Cardiac muscle cell (in vitro differentiated cells and primary cell): ENCODE results near the gene CUL2. TPM values are rescaled to one million over a fixed set of nuclear protein-coding genes. Genes with fewer than 3 reads are reported as not detected.
"Not testable (repeated sequence)": the region's sequence is repeated elsewhere in the genome, so short reads cannot be mapped to it uniquely, and the experiment has no call there.

Experiments
- DNase-seq, 2 donors: peaks; one replicate each; pipeline versions ENCODE4 v3.0.0 to v3.0.0-alpha.2; 2010 to 2017; ENCODE audit warnings: low read depth in 1 of 2, low spot score in 1 of 2
- H3K27ac ChIP-seq: fragments of 200-600 bp; sonication (generic); 2 replicates; pipeline ENCODE4 v1.5.1; 2016
- H3K27me3 ChIP-seq: fragments of 200-600 bp; sonication (generic); 2 replicates; pipeline ENCODE4 v1.6.0; 2016; ENCODE audit warnings: control low read depth
- H3K36me3 ChIP-seq: fragments of 200-600 bp; sonication (generic); 2 replicates; pipeline ENCODE4 v1.5.1; 2016; ENCODE audit warnings: control low read depth
- H3K4me1 ChIP-seq: fragments of 200-600 bp; sonication (generic); 2 replicates; pipeline ENCODE4 v1.8.1; 2017; ENCODE audit warnings: low read depth, mild to moderate bottlenecking, mixed run types
- H3K4me3 ChIP-seq: fragments of 200-600 bp; sonication (generic); 2 replicates; pipeline ENCODE4 v1.5.1; 2016; ENCODE audit warnings: mild to moderate bottlenecking
- H3K9me3 ChIP-seq: fragments of 200-600 bp; sonication (generic); 2 replicates; pipeline ENCODE4 v1.5.1; 2017; ENCODE audit warnings: low read depth, mild to moderate bottlenecking, control low read depth
- polyA plus RNA-seq: library from polyadenylated mRNA; unstranded; fragments of >200 nt; fragmentation: Nextera tagmentation; extraction: Ambion mirVana; gene quantifications from 2 replicates; pipeline ENCODE4 v1.2.1, GENCODE V29; 2016
- total RNA-seq: library from RNA; depleted of rRNA; stranded (reverse); fragments of >200 nt; gene quantifications from 2 replicates; pipeline ENCODE4 v1.2.3, GENCODE V29; 2016
- TF ChIP-seq, protein P1 (sequence below): IDR thresholded peaks from 2 replicates; pipeline ENCODE4 v1.5.1; 2012; ENCODE audit warnings: low read depth, mild to moderate bottlenecking, low read length

The CUL2 gene
- total and polyA plus RNA-seq, 2 experiments from 2014 or later: 19.2 to 48.7 TPM

DNA sequence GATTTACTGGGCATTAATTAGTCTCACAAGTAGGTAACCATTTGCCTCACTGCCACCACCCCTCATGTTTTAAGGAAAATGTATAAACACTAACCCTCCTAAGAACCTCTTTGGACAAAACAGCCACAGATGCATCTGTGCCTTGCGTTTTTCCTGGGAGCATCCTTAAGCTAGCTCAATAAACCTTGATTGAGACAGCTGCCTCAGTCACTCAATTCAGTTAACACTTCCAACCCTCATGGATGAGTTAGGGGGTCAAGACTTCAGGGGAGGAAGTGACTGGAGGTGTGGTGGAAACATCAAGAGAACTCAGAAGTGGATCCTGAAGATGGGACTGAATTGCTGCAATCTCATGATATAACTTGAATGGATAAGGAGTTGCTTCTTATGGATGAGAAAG, 31.5 kb downstream of the CUL2 start:
- no peaks in the 10 kb centered on the region for H3K9me3 ChIP-seq
- H3K27me3 ChIP-seq: no peaks in the 10 kb centered on the region
- H3K27ac ChIP-seq: no peak overlapping the region
- H3K36me3 ChIP-seq: peaks cover 28% of the 10 kb centered on the region
- H3K4me3 ChIP-seq: no peak overlapping the region
- no peaks in the 10 kb centered on the region for H3K4me1 ChIP-seq
- TF ChIP-seq, protein P1, sequence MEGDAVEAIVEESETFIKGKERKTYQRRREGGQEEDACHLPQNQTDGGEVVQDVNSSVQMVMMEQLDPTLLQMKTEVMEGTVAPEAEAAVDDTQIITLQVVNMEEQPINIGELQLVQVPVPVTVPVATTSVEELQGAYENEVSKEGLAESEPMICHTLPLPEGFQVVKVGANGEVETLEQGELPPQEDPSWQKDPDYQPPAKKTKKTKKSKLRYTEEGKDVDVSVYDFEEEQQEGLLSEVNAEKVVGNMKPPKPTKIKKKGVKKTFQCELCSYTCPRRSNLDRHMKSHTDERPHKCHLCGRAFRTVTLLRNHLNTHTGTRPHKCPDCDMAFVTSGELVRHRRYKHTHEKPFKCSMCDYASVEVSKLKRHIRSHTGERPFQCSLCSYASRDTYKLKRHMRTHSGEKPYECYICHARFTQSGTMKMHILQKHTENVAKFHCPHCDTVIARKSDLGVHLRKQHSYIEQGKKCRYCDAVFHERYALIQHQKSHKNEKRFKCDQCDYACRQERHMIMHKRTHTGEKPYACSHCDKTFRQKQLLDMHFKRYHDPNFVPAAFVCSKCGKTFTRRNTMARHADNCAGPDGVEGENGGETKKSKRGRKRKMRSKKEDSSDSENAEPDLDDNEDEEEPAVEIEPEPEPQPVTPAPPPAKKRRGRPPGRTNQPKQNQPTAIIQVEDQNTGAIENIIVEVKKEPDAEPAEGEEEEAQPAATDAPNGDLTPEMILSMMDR: no peak
- DNase-seq: no peak

DNA sequence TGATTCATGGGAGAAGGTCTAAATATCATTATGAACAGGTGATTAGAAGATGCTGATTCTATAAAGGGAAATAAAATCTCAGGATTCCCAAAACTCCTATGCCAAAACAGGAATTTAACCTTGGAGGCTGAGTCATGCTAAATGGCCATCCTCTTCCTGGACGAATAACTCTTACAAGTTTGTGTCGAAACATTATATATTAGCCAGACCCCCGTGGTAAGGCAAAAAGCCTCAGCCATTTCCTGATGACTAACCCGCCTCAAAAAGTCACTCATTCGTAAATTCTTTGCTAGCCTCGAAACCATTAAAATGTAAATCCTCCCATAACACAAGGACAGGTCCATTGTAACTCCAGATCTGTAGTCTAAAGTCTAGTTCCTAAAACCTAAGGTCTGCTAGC, 32.0 kb downstream of the CUL2 start:
- Histone ChIP-seq H3K4me1 (no peaks in the 10 kb centered on the region), H3K27ac (no peak overlapping the region), H3K36me3 (peaks cover 33% of the 10 kb centered on the region), H3K27me3 (no peaks in the 10 kb centered on the region), H3K9me3 (no peaks in the 10 kb centered on the region), H3K4me3 (no peak overlapping the region)
- peak in 1 of 2 donors; percentile 94 for DNase-seq
- TF ChIP-seq, protein P1: no peak

DNA sequence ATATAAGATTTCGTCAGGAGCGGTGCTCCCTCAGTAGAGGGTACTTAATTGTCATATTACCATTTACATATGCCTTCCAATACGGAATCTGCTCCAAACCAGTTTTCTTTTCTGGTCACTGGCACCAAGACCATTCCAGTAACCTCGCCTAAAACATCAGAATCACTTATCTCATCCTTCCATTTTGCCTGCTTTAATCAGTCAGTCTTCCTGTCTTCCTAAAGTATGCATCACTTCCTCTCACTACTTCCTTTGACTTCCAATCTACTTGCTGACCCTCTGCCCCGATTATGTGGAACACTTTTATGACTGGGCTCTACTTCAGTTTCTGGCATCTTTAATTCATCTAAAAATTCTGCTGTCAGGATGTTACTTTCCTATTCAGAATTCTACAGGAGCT, 33.5 kb downstream of the CUL2 start:
- H3K27ac ChIP-seq: no peak overlapping the region
- TF ChIP-seq, protein P1: no peak
- H3K4me3 ChIP-seq: no peak overlapping the region
- peaks cover 47% of the 10 kb centered on the region for H3K36me3 ChIP-seq
- no peaks in the 10 kb centered on the region for H3K27me3 ChIP-seq
- no peaks in the 10 kb centered on the region for H3K4me1 ChIP-seq
- H3K9me3 ChIP-seq: no peaks in the 10 kb centered on the region
- no peak for DNase-seq

DNA sequence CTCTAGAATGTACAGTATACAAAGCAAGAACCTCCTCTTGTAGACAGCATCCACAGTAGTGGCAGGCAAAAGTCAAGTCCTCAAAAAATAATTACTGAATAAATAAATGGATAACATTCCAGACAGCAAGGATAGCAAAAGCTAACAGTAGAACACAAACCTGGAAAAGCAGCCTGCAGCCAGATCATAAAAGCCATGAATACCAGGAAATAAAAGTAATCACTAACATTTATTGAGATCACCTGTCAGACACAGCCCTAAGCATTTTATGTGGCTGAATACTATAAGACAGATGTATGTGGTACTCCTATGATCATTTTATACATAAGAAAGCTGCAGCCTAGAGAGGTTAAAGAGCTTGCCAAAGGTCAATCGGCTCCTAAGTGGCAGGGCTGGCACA, 34.0 kb downstream of the CUL2 start:
- Histone ChIP-seq H3K27ac (no peak overlapping the region), H3K9me3 (no peaks in the 10 kb centered on the region), H3K27me3 (no peaks in the 10 kb centered on the region), H3K4me3 (no peak overlapping the region), H3K4me1 (no peaks in the 10 kb centered on the region), H3K36me3 (peaks cover 47% of the 10 kb centered on the region)
- DNase-seq: no peak
- TF ChIP-seq, protein P1: no peak

DNA sequence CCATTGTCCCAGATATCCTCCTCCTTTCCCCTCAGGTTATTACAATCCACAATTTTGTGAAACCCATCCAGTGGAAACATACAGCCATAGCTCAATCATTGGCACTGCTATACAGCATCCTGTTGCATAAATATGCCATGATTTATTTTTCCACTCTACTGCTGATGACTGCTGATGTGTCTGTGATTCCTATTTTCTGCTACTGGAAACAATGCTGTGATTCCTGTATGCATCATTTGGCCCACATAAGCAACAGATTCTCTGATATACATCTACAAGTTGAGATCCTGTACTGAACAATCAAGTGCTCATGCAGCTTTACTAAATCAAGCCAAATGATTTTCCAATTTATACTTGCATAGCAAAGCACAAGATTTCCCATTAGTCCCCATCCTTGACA, 39.6 kb downstream of the CUL2 start:
- H3K4me3 ChIP-seq: no peak overlapping the region
- no peaks in the 10 kb centered on the region for H3K4me1 ChIP-seq
- H3K9me3 ChIP-seq: no peaks in the 10 kb centered on the region
- H3K27me3 ChIP-seq: no peaks in the 10 kb centered on the region
- peaks cover 55% of the 10 kb centered on the region for H3K36me3 ChIP-seq
- TF ChIP-seq, protein P1: no peak
- H3K27ac ChIP-seq: no peak overlapping the region
- DNase-seq: no peak

DNA sequence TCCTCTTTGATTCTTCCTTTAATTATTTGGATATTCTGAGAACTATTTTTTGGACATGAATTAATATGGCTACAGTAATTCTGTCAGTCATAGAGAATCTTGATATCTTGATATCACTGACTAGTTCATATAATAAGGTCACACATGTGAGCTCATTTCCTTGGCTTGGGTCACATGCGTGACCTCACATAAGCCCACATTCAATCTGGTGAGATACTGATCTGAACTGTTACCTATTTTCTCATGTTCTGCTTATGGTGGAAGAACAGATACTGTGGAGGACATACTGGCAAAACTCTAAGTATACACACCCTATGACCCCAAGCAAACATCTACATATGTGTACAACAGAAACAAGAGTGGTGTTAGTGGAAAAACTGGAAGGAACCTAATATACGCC, 44.1 kb downstream of the CUL2 start:
- DNase-seq: no peak
- TF ChIP-seq, protein P1: no peak
- H3K27ac ChIP-seq: no peak overlapping the region
- no peaks in the 10 kb centered on the region for H3K27me3 ChIP-seq
- no peak overlapping the region for H3K4me3 ChIP-seq
- H3K36me3 ChIP-seq: peaks cover 41% of the 10 kb centered on the region
- H3K9me3 ChIP-seq: no peaks in the 10 kb centered on the region
- no peaks in the 10 kb centered on the region for H3K4me1 ChIP-seq

DNA sequence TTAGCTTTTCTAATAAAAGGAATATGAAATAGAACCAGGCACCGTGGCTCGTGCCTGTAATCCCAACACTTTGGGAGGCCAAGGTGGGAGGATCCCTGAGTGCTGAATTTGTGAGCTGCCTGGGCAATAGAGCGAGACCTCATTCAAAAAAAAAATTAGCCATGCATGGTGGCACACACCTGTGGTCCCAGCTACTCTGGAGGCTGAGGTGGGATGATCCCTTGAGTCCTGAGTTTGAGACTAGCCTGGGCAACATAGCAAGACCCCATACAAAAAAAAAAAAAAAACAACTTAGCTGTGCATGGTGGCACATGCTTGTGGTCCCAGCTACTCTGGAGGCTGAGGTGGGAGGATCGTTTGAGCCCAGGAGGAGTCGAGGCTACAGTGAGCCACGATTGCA, 44.9 kb downstream of the CUL2 start:
- not testable (repeated sequence) for H3K27ac ChIP-seq, DNase-seq, H3K4me1 ChIP-seq, H3K9me3 ChIP-seq, H3K27me3 ChIP-seq, H3K4me3 ChIP-seq
- H3K36me3 ChIP-seq: peaks cover 37% of the 10 kb centered on the region
